Upper lobe of left lung (tissue), 6 donors: ENCODE results near the gene UNC5C. TPM values are rescaled to one million over a fixed set of nuclear protein-coding genes. Genes with fewer than 3 reads are reported as not detected.

Experiments used
- ATAC-seq, 2 donors: fragments of 200-7000 bp; cut with Tn5 transposase; one replicate each; pipeline ENCODE4 v1.9.1; 2022; ENCODE audit warnings: mild to moderate bottlenecking in 2 of 2, moderate library complexity in 2 of 2; ENCODE audit not compliant: low FRiP score in 2 of 2
- DNase-seq, 2 donors: peaks; one replicate each; pipeline ENCODE4 v3.0.0-alpha.2; 2019 to 2020
- H3K27ac ChIP-seq, 4 donors: fragments of 200-600 bp; sonication (generic); one replicate each; pipeline ENCODE4 v1.5.1; 2016 to 2019
- H3K27me3 ChIP-seq, 4 donors: fragments of 200-600 bp; sonication (generic); one replicate each; pipeline ENCODE4 v1.5.1; 2017 to 2019
- H3K36me3 ChIP-seq, 4 donors: fragments of 200-600 bp; sonication (generic); one replicate each; pipeline ENCODE4 v1.5.1; 2016 to 2019
- H3K4me1 ChIP-seq, 4 donors: fragments of 200-600 bp; sonication (generic); one replicate each; pipeline ENCODE4 v1.5.1; 2018 to 2019
- H3K4me3 ChIP-seq, 4 donors: fragments of 200-600 bp; sonication (generic); one replicate each; pipeline ENCODE4 v1.5.1; 2017 to 2019; ENCODE audit warnings: mild to moderate bottlenecking in 2 of 4, moderate library complexity in 1 of 4
- H3K9me3 ChIP-seq, 4 donors: fragments of 200-600 bp; sonication (generic); one replicate each; pipeline ENCODE4 v1.5.1; 2018 to 2019
- CTCF ChIP-seq, 6 experiments: fragments of 450-650 bp in 4 of 6; fragments of 200-600 bp in 2 of 6; sonication (generic) in 2 of 6; IDR thresholded peaks; one replicate each; pipeline ENCODE4 v1.5.1; 2016 to 2019; ENCODE audit warnings: antibody characterized with exemption in 6 of 6
- EP300 ChIP-seq, 4 donors: sonication (generic); formaldehyde crosslinking; IDR thresholded peaks; one replicate each; pipeline ENCODE4 v1.5.1; 2017; ENCODE audit warnings: antibody characterized with exemption in 4 of 4, control low read depth in 2 of 4
- POLR2A ChIP-seq, 4 donors: fragments of 450-650 bp; IDR thresholded peaks; one replicate each; pipeline ENCODE4 v1.5.1; 2016 to 2017; ENCODE audit warnings: antibody characterized with exemption in 4 of 4, mild to moderate bottlenecking in 2 of 4
- POLR2AphosphoS5 ChIP-seq, 2 donors: sonication (generic); formaldehyde crosslinking; IDR thresholded peaks; one replicate each; pipeline ENCODE4 v1.5.1; 2017; ENCODE audit warnings: antibody characterized with exemption in 2 of 2
- WGBS, 2 donors: methylation state at CpG; one replicate each; pipeline ENCODE4 v1.1.5; 2017 to 2018; 5-methylcytosine and 5-hydroxymethylcytosine counted together
- total RNA-seq, 6 donors: library from RNA; depleted of rRNA in 4 of 6; stranded (reverse); fragments of >200 nt in 4 of 6; gene quantifications; one replicate each; pipeline versions ENCODE4 v1.1.0 to v1.2.1, GENCODE V29; 2016 to 2021
- donor health status: DM: no; HTN: no; CAD: no; lungs with moderate emphysema.
- donor health status: DM: no; HTN: yes; CAD: no; lungs with severe emphysema.

Gene UNC5C
- total RNA-seq, 6 donors from 2014 or later = 1.8 to 14.7 (median 3.2) TPM

GRCh38 chr4:95526075-95526474 lies 22.7 kb downstream of the UNC5C start:
- DNase-seq (no peak), ATAC-seq (no peak)
- 79 to 82% methylated on average over 2 of the region's 2 CpGs for WGBS, 2 donors
- Histone ChIP-seq H3K9me3 (no peaks in the 10 kb centered on the region), H3K27me3 (no peaks in the 10 kb centered on the region), H3K4me3 (no peak overlapping the region), H3K4me1 (no peaks in the 10 kb centered on the region), H3K36me3 (no peaks in the 10 kb centered on the region), H3K27ac (no peak overlapping the region)
- TF ChIP-seq EP300 (IDR thresholded peaks at IDR 0.05) = no peak
- TF ChIP-seq POLR2AphosphoS5 (IDR thresholded peaks at IDR 0.05) = no peak
- TF ChIP-seq CTCF (IDR thresholded peaks at IDR 0.05) = no peak
- no peak for TF ChIP-seq POLR2A (IDR thresholded peaks at IDR 0.05)

DNA sequence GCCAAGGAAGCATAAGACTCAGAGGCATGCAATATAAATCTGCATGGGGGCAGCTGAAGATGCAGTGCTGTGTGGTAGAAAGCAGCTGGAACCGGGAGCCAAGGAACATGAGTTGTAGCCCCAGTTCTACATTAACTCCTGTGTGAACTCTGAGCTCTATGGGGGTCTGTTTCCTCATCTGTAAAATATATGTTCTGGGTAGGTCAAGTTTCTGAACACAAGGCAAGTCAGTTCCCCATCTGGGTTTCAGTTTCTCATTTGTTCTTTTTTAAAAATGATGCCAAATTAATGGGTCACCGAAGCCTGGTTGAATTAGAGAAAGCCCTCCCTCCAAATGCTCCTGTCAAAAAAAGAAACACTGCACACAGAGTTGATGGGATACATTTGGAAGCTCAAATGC lies 24.0 kb downstream of the UNC5C start:
- TF ChIP-seq CTCF (IDR thresholded peaks at IDR 0.05) (no peak), EP300 (IDR thresholded peaks at IDR 0.05) (no peak), POLR2AphosphoS5 (IDR thresholded peaks at IDR 0.05) (no peak), POLR2A (IDR thresholded peaks at IDR 0.05) (no peak)
- Histone ChIP-seq H3K4me3 (no peak overlapping the region), H3K27ac (no peak overlapping the region), H3K36me3 (no peaks in the 10 kb centered on the region), H3K27me3 (no peaks in the 10 kb centered on the region), H3K9me3 (no peaks in the 10 kb centered on the region), H3K4me1 (no peaks in the 10 kb centered on the region)
- WGBS, 2 donors = 73 to 88% methylated on average over 2 of the region's 2 CpGs
- no peak for DNase-seq
- no peak for ATAC-seq

DNA sequence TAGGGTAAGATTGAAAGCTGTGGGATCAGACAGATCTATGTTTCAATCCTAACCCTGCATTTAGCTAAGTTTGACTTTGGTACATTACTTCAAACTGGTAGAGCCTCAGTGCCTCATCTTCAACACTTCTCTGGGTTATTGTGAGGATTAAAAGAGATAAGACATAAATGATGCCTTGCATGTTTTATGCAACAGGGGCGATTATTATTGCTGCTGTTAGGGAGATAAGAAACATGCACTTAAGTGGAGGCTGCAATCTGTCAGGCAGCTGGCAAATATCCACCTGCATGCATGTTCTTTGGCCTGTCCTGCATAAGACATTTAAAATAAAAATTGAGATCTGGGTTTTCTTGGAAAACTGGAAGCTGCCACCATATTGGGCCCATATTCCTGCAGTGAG lies 24.6 kb downstream of the UNC5C start:
- no peak for DNase-seq
- Histone ChIP-seq H3K27me3 (no peaks in the 10 kb centered on the region), H3K9me3 (no peaks in the 10 kb centered on the region), H3K36me3 (no peaks in the 10 kb centered on the region), H3K27ac (no peak overlapping the region), H3K4me3 (no peak overlapping the region), H3K4me1 (no peaks in the 10 kb centered on the region)
- 50 to 71% methylated on average over 1 of the region's 1 CpG for WGBS, 2 donors
- no peak for ATAC-seq
- no peak for TF ChIP-seq EP300 (IDR thresholded peaks at IDR 0.05)
- no peak for TF ChIP-seq POLR2AphosphoS5 (IDR thresholded peaks at IDR 0.05)
- no peak for TF ChIP-seq CTCF (IDR thresholded peaks at IDR 0.05)
- TF ChIP-seq POLR2A (IDR thresholded peaks at IDR 0.05) = no peak

- TF ChIP-seq CTCF (IDR thresholded peaks at IDR 0.05) = no peak
- no peak for TF ChIP-seq POLR2AphosphoS5 (IDR thresholded peaks at IDR 0.05)
- TF ChIP-seq POLR2A (IDR thresholded peaks at IDR 0.05) = no peak
- no peak for TF ChIP-seq EP300 (IDR thresholded peaks at IDR 0.05)
- Histone ChIP-seq H3K4me3 (no peak overlapping the region), H3K27ac (no peak overlapping the region), H3K9me3 (no peaks in the 10 kb centered on the region), H3K4me1 (no peaks in the 10 kb centered on the region), H3K27me3 (no peaks in the 10 kb centered on the region), H3K36me3 (no peaks in the 10 kb centered on the region)
- 78 to 79% methylated on average over 6 of the region's 6 CpGs for WGBS, 2 donors
- DNase-seq (no peak), ATAC-seq (no peak)
Measured at GRCh38 chr4:95522682-95523530, 25.9 kb downstream of the UNC5C start.
